Breast epithelium (tissue), 4 donors: ENCODE data around the gene MAN1B1. TPM values are rescaled to one million over a fixed set of nuclear protein-coding genes. Genes with fewer than 3 reads are reported as not detected.

Experiments
- DNase-seq, 2 donors: peaks; one replicate each; pipeline ENCODE4 v3.0.0-alpha.2; 2019; ENCODE audit warnings: low spot score in 2 of 2
- H3K27ac ChIP-seq, 2 donors: fragments of 200-600 bp; sonication (generic) in 1 of 2; one replicate each; pipeline ENCODE4 v1.5.1; 2016 to 2019; ENCODE audit warnings: mild to moderate bottlenecking in 1 of 2
- H3K27me3 ChIP-seq, 2 donors: fragments of 200-600 bp; sonication (generic) in 1 of 2; one replicate each; pipeline versions ENCODE4 v1.5.1 to v1.6.0; 2017 to 2019; ENCODE audit warnings: control low read depth in 1 of 2, mild to moderate bottlenecking in 1 of 2
- H3K36me3 ChIP-seq: fragments of 200-600 bp; one replicate; pipeline ENCODE4 v1.5.1; 2019
- H3K4me1 ChIP-seq, 2 donors: fragments of 200-600 bp; sonication (generic); one replicate each; pipeline ENCODE4 v1.5.1; 2016 to 2019; ENCODE audit warnings: control low read depth in 1 of 2
- H3K4me3 ChIP-seq, 3 donors: fragments of 200-600 bp; sonication (generic); 1 replicate in 2 of 3; 2 replicates in 1 of 3; pipeline ENCODE4 v1.5.1; 2016 to 2019; ENCODE audit warnings: mild to moderate bottlenecking in 3 of 3, moderate library complexity in 2 of 3
- H3K9me3 ChIP-seq, 2 donors: fragments of 200-600 bp; sonication (generic) in 1 of 2; one replicate each; pipeline ENCODE4 v1.5.1; 2016 to 2019; ENCODE audit warnings: control low read depth in 1 of 2
- CTCF ChIP-seq, 3 donors: fragments of 450-650 bp; IDR thresholded peaks; one replicate each; pipeline ENCODE4 v1.5.1; 2016 to 2017; ENCODE audit warnings: antibody characterized with exemption in 3 of 3, mild to moderate bottlenecking in 3 of 3, moderate library complexity in 3 of 3
- POLR2A ChIP-seq: fragments of 450-650 bp; IDR thresholded peaks from one replicate; pipeline ENCODE4 v1.6.1; 2016; ENCODE audit warnings: antibody characterized with exemption, mild to moderate bottlenecking, moderate library complexity
- POLR2AphosphoS5 ChIP-seq, 3 donors: sonication (generic); formaldehyde crosslinking; IDR thresholded peaks; one replicate each; pipeline ENCODE4 v1.6.1; 2017; ENCODE audit warnings: antibody characterized with exemption in 3 of 3
- intact Hi-C: fragments of 100-400 bp; cut with DNase I; formaldehyde crosslinking; loops from one replicate; pipeline ENCODE4 v1.15.1; 2023; ENCODE audit warnings: low total_unique reads
- total RNA-seq, 3 donors: library from RNA; depleted of rRNA; stranded (reverse); fragments of >200 nt; gene quantifications; one replicate each; pipeline ENCODE4 v1.1.0, GENCODE V29; 2016

Gene MAN1B1
- total RNA-seq, 3 donors from 2014 or later: 50.1 to 62.8 (median 50.8) TPM

GRCh38 chr9:137141050-137141810 is 54.4 kb downstream of the MAN1B1 start:
- intact Hi-C loops: no loop called here

GRCh38 chr9:137141976-137142936 is 55.5 kb downstream of the MAN1B1 start:
- H3K27ac ChIP-seq: no peak overlapping the region
- no peaks in the 10 kb centered on the region for H3K9me3 ChIP-seq
- intact Hi-C loops: no loop called here
- no peak overlapping the region for H3K4me3 ChIP-seq
- H3K4me1 ChIP-seq: no peaks in the 10 kb centered on the region
- no peaks in the 10 kb centered on the region for H3K36me3 ChIP-seq
- DNase-seq: no peak
- peaks cover 6 to 85% of the 10 kb centered on the region in 2 donors for H3K27me3 ChIP-seq
- TF ChIP-seq POLR2AphosphoS5 (IDR thresholded peaks at IDR 0.05) (no peak), POLR2A (no peak), CTCF (IDR thresholded peaks at IDR 0.05) (no peak)

More at GRCh38 chr9:137141050-137141810, 54.4 kb downstream of the MAN1B1 start:
- no peaks in the 10 kb centered on the region for H3K4me1 ChIP-seq
- DNase-seq: no peak
- H3K27ac ChIP-seq: no peak overlapping the region
- H3K27me3 ChIP-seq: peaks cover 6 to 85% of the 10 kb centered on the region in 2 donors
- H3K9me3 ChIP-seq: no peaks in the 10 kb centered on the region
- no peak overlapping the region for H3K4me3 ChIP-seq
- H3K36me3 ChIP-seq: no peaks in the 10 kb centered on the region
- TF ChIP-seq POLR2A (no peak), CTCF (IDR thresholded peaks at IDR 0.05) (no peak)

GRCh38 chr9:137143459-137143858 is 56.7 kb downstream of the MAN1B1 start:
- intact Hi-C loops: no loop called here
- H3K27me3 ChIP-seq: peaks cover 4 to 85% of the 10 kb centered on the region in 2 donors
- no peak overlapping the region for H3K4me3 ChIP-seq
- no peaks in the 10 kb centered on the region for H3K36me3 ChIP-seq
- no peaks in the 10 kb centered on the region for H3K9me3 ChIP-seq
- H3K27ac ChIP-seq: no peak overlapping the region
- TF ChIP-seq POLR2A: no peak
- no peak for TF ChIP-seq CTCF (IDR thresholded peaks at IDR 0.05)
- no peak for TF ChIP-seq POLR2AphosphoS5 (IDR thresholded peaks at IDR 0.05)
- no peak for DNase-seq
- H3K4me1 ChIP-seq: no peaks in the 10 kb centered on the region

- H3K4me3 ChIP-seq: no peak overlapping the region
- intact Hi-C loops: no loop called here
- no peaks in the 10 kb centered on the region for H3K36me3 ChIP-seq
- no peaks in the 10 kb centered on the region for H3K9me3 ChIP-seq
- H3K27me3 ChIP-seq: peaks cover 0 to 68% of the 10 kb centered on the region in 2 donors
- DNase-seq: no peak
- no peak overlapping the region for H3K27ac ChIP-seq
- TF ChIP-seq POLR2AphosphoS5 (IDR thresholded peaks at IDR 0.05) (no peak), CTCF (IDR thresholded peaks at IDR 0.05) (no peak), POLR2A (no peak)
- no peaks in the 10 kb centered on the region for H3K4me1 ChIP-seq
Observed at GRCh38 chr9:137145731-137146526, 59.1 kb downstream of the MAN1B1 start.
